Hepatocyte (in vitro differentiated cells): ENCODE results near the gene KRTAP10-1. TPM values are rescaled to one million over a fixed set of nuclear protein-coding genes. Genes with fewer than 3 reads are reported as not detected.

Experiments
- DNase-seq: peaks from one replicate; pipeline ENCODE4 v3.0.0-alpha.2; 2016; ENCODE audit warnings: low spot score
- H2AFZ ChIP-seq: fragments of 200-600 bp; sonication (generic); 2 replicates; pipeline ENCODE4 v1.6.0; 2016; ENCODE audit warnings: antibody characterized with exemption, mild to moderate bottlenecking
- H3K27ac ChIP-seq: fragments of 200-600 bp; sonication (generic); 2 replicates; pipeline ENCODE4 v1.5.1; 2016; ENCODE audit warnings: mild to moderate bottlenecking
- H3K27me3 ChIP-seq: fragments of 200-600 bp; sonication (generic); 2 replicates; pipeline ENCODE4 v1.6.1; 2016
- H3K36me3 ChIP-seq: fragments of 200-600 bp; sonication (generic); replicated peaks from 2 replicates; pipeline ENCODE4 v1.5.1; 2016; ENCODE audit warnings: low read depth; ENCODE audit not compliant: insufficient read depth
- H3K4me1 ChIP-seq: fragments of 200-600 bp; sonication (generic); 2 replicates; pipeline ENCODE4 v1.5.1; 2016; ENCODE audit warnings: mild to moderate bottlenecking, moderate library complexity; ENCODE audit not compliant: insufficient read depth
- H3K4me2 ChIP-seq: fragments of 200-600 bp; sonication (generic); 2 replicates; pipeline ENCODE4 v1.6.0; 2016
- H3K4me3 ChIP-seq: fragments of 200-600 bp; sonication (generic); 2 replicates; pipeline ENCODE4 v1.5.1; 2016; ENCODE audit warnings: mild to moderate bottlenecking
- H3K79me2 ChIP-seq: fragments of 200-600 bp; sonication (generic); 2 replicates; pipeline ENCODE4 v1.6.0; 2017; ENCODE audit warnings: mild to moderate bottlenecking
- H3K9me2 ChIP-seq: fragments of 200-600 bp; sonication (generic); replicated peaks from 2 replicates; pipeline ENCODE4 v1.6.0; 2017; ENCODE audit warnings: mild to moderate bottlenecking; ENCODE audit not compliant: insufficient read depth
- H3K9me3 ChIP-seq: fragments of 200-600 bp; sonication (generic); 2 replicates; pipeline ENCODE4 v1.5.1; 2016; ENCODE audit warnings: low read depth, mild to moderate bottlenecking
- H4K20me1 ChIP-seq: fragments of 200-600 bp; sonication (generic); 2 replicates; pipeline ENCODE4 v1.6.0; 2016; ENCODE audit warnings: mild to moderate bottlenecking; ENCODE audit not compliant: insufficient read depth, poor library complexity, severe bottlenecking
- EZH2 ChIP-seq: fragments of 200-600 bp; sonication (generic); IDR thresholded peaks from 2 replicates; pipeline ENCODE4 v1.6.1; 2016; ENCODE audit warnings: antibody characterized with exemption, mild to moderate bottlenecking, borderline replicate concordance
- EZH2phosphoT487 ChIP-seq: fragments of 200-600 bp; sonication (generic); IDR thresholded peaks from one replicate; pipeline ENCODE4 v1.6.1; 2018; ENCODE audit warnings: antibody characterized with exemption, mild to moderate bottlenecking, low read depth, moderate library complexity; ENCODE audit not compliant: unreplicated experiment, severe bottlenecking
- WGBS: methylation state at CpG from one replicate; pipeline ENCODE4 v1.1.6; 2016; ENCODE audit warnings: low lambda C conversion rate; ENCODE audit errors: missing lambda C conversion rate; 5-methylcytosine and 5-hydroxymethylcytosine counted together
- polyA plus RNA-seq: library from polyadenylated mRNA; unstranded; fragments of >200 nt; fragmentation: Nextera tagmentation; extraction: Ambion mirVana; gene quantifications from 2 replicates; pipeline ENCODE4 v1.2.1, GENCODE V29; 2016
- total RNA-seq: library from RNA; depleted of rRNA; stranded (reverse); fragments of >200 nt; gene quantifications from 2 replicates; pipeline ENCODE4 v1.2.3, GENCODE V29; 2014
- TF ChIP-seq, protein P1 (sequence below): fragments of 200-600 bp; sonication (generic); IDR thresholded peaks from 2 replicates; pipeline ENCODE4 v1.5.1; 2016; ENCODE audit warnings: antibody characterized with exemption, mild to moderate bottlenecking; ENCODE audit not compliant: poor library complexity

Gene KRTAP10-1
- total and polyA plus RNA-seq, 2 experiments from 2014 or later = not detected

- TF ChIP-seq EZH2phosphoT487 (no peak), EZH2 (no peak)
- TF ChIP-seq, protein P1, sequence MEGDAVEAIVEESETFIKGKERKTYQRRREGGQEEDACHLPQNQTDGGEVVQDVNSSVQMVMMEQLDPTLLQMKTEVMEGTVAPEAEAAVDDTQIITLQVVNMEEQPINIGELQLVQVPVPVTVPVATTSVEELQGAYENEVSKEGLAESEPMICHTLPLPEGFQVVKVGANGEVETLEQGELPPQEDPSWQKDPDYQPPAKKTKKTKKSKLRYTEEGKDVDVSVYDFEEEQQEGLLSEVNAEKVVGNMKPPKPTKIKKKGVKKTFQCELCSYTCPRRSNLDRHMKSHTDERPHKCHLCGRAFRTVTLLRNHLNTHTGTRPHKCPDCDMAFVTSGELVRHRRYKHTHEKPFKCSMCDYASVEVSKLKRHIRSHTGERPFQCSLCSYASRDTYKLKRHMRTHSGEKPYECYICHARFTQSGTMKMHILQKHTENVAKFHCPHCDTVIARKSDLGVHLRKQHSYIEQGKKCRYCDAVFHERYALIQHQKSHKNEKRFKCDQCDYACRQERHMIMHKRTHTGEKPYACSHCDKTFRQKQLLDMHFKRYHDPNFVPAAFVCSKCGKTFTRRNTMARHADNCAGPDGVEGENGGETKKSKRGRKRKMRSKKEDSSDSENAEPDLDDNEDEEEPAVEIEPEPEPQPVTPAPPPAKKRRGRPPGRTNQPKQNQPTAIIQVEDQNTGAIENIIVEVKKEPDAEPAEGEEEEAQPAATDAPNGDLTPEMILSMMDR = no peak
- Histone ChIP-seq H3K36me3 (no peaks in the 10 kb centered on the region), H3K4me3 (no peak overlapping the region), H3K27me3 (no peaks in the 10 kb centered on the region), H3K9me3 (no peaks in the 10 kb centered on the region), H3K9me2 (no peaks in the 10 kb centered on the region), H3K4me1 (peaks cover 8% of the 10 kb centered on the region), H2AFZ (no peak overlapping the region), H3K27ac (no peak overlapping the region), H4K20me1 (no peaks in the 10 kb centered on the region), H3K79me2 (no peaks in the 10 kb centered on the region), H3K4me2 (no peak overlapping the region)
- no peak for DNase-seq
- WGBS = 94% methylated on average over 6 of the region's 12 CpGs
Measured at GRCh38 chr21:44509539-44509938, 30.5 kb downstream of the KRTAP10-1 start.

DNA sequence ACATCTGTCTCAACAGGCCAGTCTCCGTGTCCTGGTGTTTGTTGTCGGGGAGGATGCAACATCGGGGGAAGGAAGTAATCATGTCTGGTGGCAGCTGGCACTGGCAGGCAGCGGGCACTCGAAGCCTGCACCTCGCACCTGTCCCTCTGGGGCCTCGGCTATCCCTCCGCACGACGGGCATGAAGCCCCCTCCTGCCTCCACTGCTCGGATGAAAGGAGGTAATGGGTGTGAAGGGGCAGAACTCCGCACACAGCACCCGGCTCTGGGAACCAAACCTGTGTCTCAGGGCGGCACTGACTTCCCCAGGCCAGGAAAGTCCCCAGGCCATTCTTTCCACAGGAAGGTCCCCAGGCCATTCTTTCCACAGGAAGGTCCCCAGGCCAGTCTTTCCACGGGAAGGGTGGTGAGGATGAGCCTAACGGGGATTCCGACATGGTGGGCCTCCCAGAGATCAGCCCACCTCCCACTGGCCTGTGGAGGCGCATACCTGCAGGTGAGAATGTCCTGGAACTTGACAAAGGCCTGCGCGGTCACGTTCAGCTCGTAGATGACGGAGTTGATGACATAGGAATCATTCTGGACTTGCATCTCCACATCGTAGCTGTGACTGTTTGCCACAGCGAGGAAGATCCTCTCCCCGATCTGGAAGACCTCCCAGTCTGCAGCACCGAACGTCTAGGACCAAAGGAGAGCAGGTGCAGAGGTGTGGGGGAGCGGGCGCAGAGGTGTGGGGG lies 31.1 kb downstream of the KRTAP10-1 start:
- H3K9me3 ChIP-seq = no peaks in the 10 kb centered on the region
- H2AFZ ChIP-seq = no peak overlapping the region
- H3K4me2 ChIP-seq = no peak overlapping the region
- 93% methylated on average over 26 of the region's 30 CpGs for WGBS
- no peak for TF ChIP-seq EZH2phosphoT487
- no peak for TF ChIP-seq EZH2
- TF ChIP-seq, protein P1 = no peak
- no peaks in the 10 kb centered on the region for H3K79me2 ChIP-seq
- H3K27me3 ChIP-seq = no peaks in the 10 kb centered on the region
- no peaks in the 10 kb centered on the region for H3K36me3 ChIP-seq
- H3K4me1 ChIP-seq = peaks cover 8% of the 10 kb centered on the region
- DNase-seq = no peak
- H3K4me3 ChIP-seq = no peak overlapping the region
- no peak overlapping the region for H3K27ac ChIP-seq
- H3K9me2 ChIP-seq = no peaks in the 10 kb centered on the region
- H4K20me1 ChIP-seq = no peaks in the 10 kb centered on the region

DNA sequence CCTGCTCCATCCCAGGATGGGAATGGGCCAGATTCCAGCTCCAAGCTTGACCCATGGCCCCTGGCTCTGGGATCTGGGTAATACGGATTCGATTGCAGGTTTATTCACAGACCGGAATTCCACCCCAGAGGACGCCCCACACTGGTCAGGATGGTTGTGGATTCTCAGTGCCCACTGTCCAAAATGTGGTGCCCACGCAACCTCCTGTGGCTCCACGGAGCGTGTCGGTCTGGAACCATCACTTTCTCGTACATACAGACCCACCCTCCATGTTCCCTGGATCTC lies 31.6 kb downstream of the KRTAP10-1 start:
- WGBS = 95% methylated on average over 9 of the region's 9 CpGs
- Histone ChIP-seq H3K27ac (no peak overlapping the region), H3K27me3 (no peaks in the 10 kb centered on the region), H3K9me3 (no peaks in the 10 kb centered on the region), H3K4me3 (no peak overlapping the region), H3K4me2 (no peak overlapping the region), H4K20me1 (no peaks in the 10 kb centered on the region), H3K4me1 (peaks cover 8% of the 10 kb centered on the region), H3K36me3 (no peaks in the 10 kb centered on the region), H3K9me2 (no peaks in the 10 kb centered on the region), H2AFZ (no peak overlapping the region), H3K79me2 (no peaks in the 10 kb centered on the region)
- no peak for TF ChIP-seq EZH2phosphoT487
- TF ChIP-seq EZH2 = no peak
- TF ChIP-seq, protein P1 = no peak
- DNase-seq = no peak
